Mucosa of descending colon (tissue), 3 donors: ENCODE results near the gene BSCL2. TPM values are rescaled to one million over a fixed set of nuclear protein-coding genes. Genes with fewer than 3 reads are reported as not detected.

Experiments
- ATAC-seq: fragments of 200-7000 bp; cut with Tn5 transposase; one replicate; pipeline ENCODE4 v1.9.1; 2020; ENCODE audit warnings: mild to moderate bottlenecking, moderate library complexity
- DNase-seq, 3 donors: peaks; one replicate each; pipeline ENCODE4 v3.0.0-alpha.2; 2020
- H3K36me3 ChIP-seq: fragments of 200-600 bp; one replicate; pipeline ENCODE4 v1.8.0; 2021; ENCODE audit warnings: low read depth, mild to moderate bottlenecking
- H3K4me1 ChIP-seq: fragments of 200-600 bp; one replicate; pipeline ENCODE4 v1.8.0; 2021; ENCODE audit warnings: low read depth, mild to moderate bottlenecking
- H3K4me3 ChIP-seq: fragments of 200-600 bp; one replicate; pipeline ENCODE4 v1.8.0; 2021; ENCODE audit warnings: mild to moderate bottlenecking
- H3K9me3 ChIP-seq: fragments of 200-600 bp; one replicate; pipeline ENCODE4 v1.8.0; 2021; ENCODE audit warnings: mild to moderate bottlenecking
- CTCF ChIP-seq: fragments of 200-600 bp; IDR thresholded peaks from one replicate; pipeline ENCODE4 v1.8.0; 2022; ENCODE audit warnings: antibody characterized with exemption, mild to moderate bottlenecking
- intact Hi-C, 2 donors: fragments of 100-400 bp; cut with DNase I in 1 of 2; cut with micrococcal nuclease in 1 of 2; formaldehyde crosslinking; loops; one replicate each; pipeline versions ENCODE4 v1.11.0 to v1.11.1; 2022; cut with DNase I, micrococcal nuclease
- total RNA-seq, 3 donors: library from RNA; stranded (reverse); fragmentation: NEBNext Ultra II Directional in 2 of 3; extraction: Animal tissue kit (Norgen Biotek cat#: 25700) in 2 of 3; gene quantifications; one replicate each; pipeline versions ENCODE4 v1.2.1 to v1.2.4, GENCODE V29; 2021 to 2023
- donor health status: DM: no; HTN: no; CAD: no; lungs with moderate emphysema.
- donor health status: DM: no; HTN: no; CAD: no.
- donor health status: DM: no; HTN: yes; CAD: no.

BSCL2 gene
- total RNA-seq, 3 donors from 2014 or later, result 59.0 to 63.4 (median 61.0) TPM

GRCh38 chr11:62725646-62726045 lies 18.4 kb upstream of the BSCL2 start:
- intact Hi-C loops, result no loop called here
- no peak for ATAC-seq
- H3K36me3 ChIP-seq, result peaks cover 17% of the 10 kb centered on the region
- no peak for TF ChIP-seq CTCF
- no peak for DNase-seq
- peaks cover 27% of the 10 kb centered on the region for H3K4me1 ChIP-seq
- H3K4me3 ChIP-seq, result peak overlapping the region; percentile 90
- H3K9me3 ChIP-seq, result no peaks in the 10 kb centered on the region

GRCh38 chr11:62724171-62724570 lies 16.9 kb upstream of the BSCL2 start:
- peaks cover 28% of the 10 kb centered on the region for H3K36me3 ChIP-seq
- DNase-seq (no peak), ATAC-seq (no peak)
- H3K4me1 ChIP-seq, result peaks cover 17% of the 10 kb centered on the region
- intact Hi-C loops, result no loop called here
- H3K4me3 ChIP-seq, result no peak overlapping the region
- H3K9me3 ChIP-seq, result no peaks in the 10 kb centered on the region
- no peak for TF ChIP-seq CTCF

- DNase-seq, result no peak
Observed at GRCh38 chr11:62721994-62722393, 14.8 kb upstream of the BSCL2 start.

GRCh38 chr11:62719302-62719978 lies 12.2 kb upstream of the BSCL2 start:
- DNase-seq (no peak), ATAC-seq (no peak)
- Histone ChIP-seq H3K9me3 (no peaks in the 10 kb centered on the region), H3K4me1 (peaks cover 5% of the 10 kb centered on the region), H3K36me3 (peaks cover 55% of the 10 kb centered on the region), H3K4me3 (no peak overlapping the region)
- intact Hi-C loops, result no loop called here
- no peak for TF ChIP-seq CTCF

More at GRCh38 chr11:62721994-62722393, 14.8 kb upstream of the BSCL2 start:
- peaks cover 17% of the 10 kb centered on the region for H3K4me1 ChIP-seq
- intact Hi-C loops, result no loop called here
- TF ChIP-seq CTCF, result no peak
- H3K36me3 ChIP-seq, result peaks cover 45% of the 10 kb centered on the region
- no peak for ATAC-seq
- no peak overlapping the region for H3K4me3 ChIP-seq
- H3K9me3 ChIP-seq, result no peaks in the 10 kb centered on the region

GRCh38 chr11:62716816-62717215 lies 9.6 kb upstream of the BSCL2 start:
- intact Hi-C loops, result no loop called here
- Histone ChIP-seq H3K36me3 (peaks cover 47% of the 10 kb centered on the region), H3K4me1 (peaks cover 6% of the 10 kb centered on the region), H3K9me3 (no peaks in the 10 kb centered on the region), H3K4me3 (no peak overlapping the region)
- TF ChIP-seq CTCF, result no peak
- DNase-seq (peak in 1 of 3 donors; percentile 34), ATAC-seq (no peak)
